Neuronal stem cell (in vitro differentiated cells): ENCODE data around the gene PDE10A.

Source experiments
- DNase-seq: peaks from one replicate; pipeline ENCODE4 v3.0.0-alpha.2; 2013; ENCODE audit warnings: low spot score
- H2AFZ ChIP-seq: one replicate; pipeline ENCODE4 v1.6.1; 2013; ENCODE audit warnings: mild to moderate bottlenecking, low read length, inconsistent platforms
- H2AK5ac ChIP-seq: 2 replicates; pipeline ENCODE4 v1.6.1; 2013; ENCODE audit warnings: low read depth, mild to moderate bottlenecking, inconsistent platforms, low read length, moderate library complexity, mixed read lengths
- H2BK120ac ChIP-seq: 2 replicates; pipeline ENCODE4 v1.6.1; 2013; ENCODE audit warnings: low read depth, mild to moderate bottlenecking, inconsistent platforms, low read length, moderate library complexity, mixed read lengths
- H2BK12ac ChIP-seq: one replicate; pipeline ENCODE4 v1.6.1; 2013; ENCODE audit warnings: low read length, inconsistent platforms
- H2BK15ac ChIP-seq: 2 replicates; pipeline ENCODE4 v1.6.1; 2013; ENCODE audit warnings: mild to moderate bottlenecking, low read length, inconsistent platforms, mixed read lengths
- H2BK5ac ChIP-seq: one replicate; pipeline ENCODE4 v1.6.1; 2013; ENCODE audit warnings: inconsistent platforms, mild to moderate bottlenecking, low read length, moderate library complexity
- H3K14ac ChIP-seq: one replicate; pipeline ENCODE4 v1.6.1; 2013; ENCODE audit warnings: low read length, inconsistent platforms
- H3K18ac ChIP-seq: 2 replicates; pipeline ENCODE4 v1.6.1; 2013; ENCODE audit warnings: low read length, inconsistent platforms
- H3K23ac ChIP-seq: 2 replicates; pipeline ENCODE4 v1.6.1; 2013; ENCODE audit warnings: low read depth, mild to moderate bottlenecking, mixed read lengths, low read length, inconsistent platforms; ENCODE audit not compliant: poor library complexity
- H3K27ac ChIP-seq: replicated peaks from 3 replicates; pipeline ENCODE4 v1.5.1; 2013; ENCODE audit warnings: low read length, inconsistent platforms
- H3K27me3 ChIP-seq, 3 experiments: 2 replicates each; pipeline ENCODE4 v1.6.1; 2013; ENCODE audit warnings: low read length in 3 of 3, mild to moderate bottlenecking in 2 of 3, inconsistent platforms in 1 of 3, low read depth in 1 of 3, mixed read lengths in 1 of 3, moderate library complexity in 1 of 3; ENCODE audit not compliant: control insufficient read depth in 3 of 3, insufficient read depth in 3 of 3
- H3K36me3 ChIP-seq, 2 donors: replicated peaks in 1 of 2; 2 replicates each; pipeline ENCODE4 v1.6.1; 2013; ENCODE audit warnings: low read length in 2 of 2; ENCODE audit not compliant: control insufficient read depth in 2 of 2, insufficient read depth in 2 of 2
- H3K4ac ChIP-seq: 2 replicates; pipeline ENCODE4 v1.6.1; 2013; ENCODE audit warnings: inconsistent platforms, mild to moderate bottlenecking, low read length, moderate library complexity
- H3K4me1 ChIP-seq, 2 donors: 1 replicate in 1 of 2; 2 replicates in 1 of 2; pipeline ENCODE4 v1.6.1; 2013; ENCODE audit warnings: low read length in 2 of 2, low read depth in 1 of 2; ENCODE audit not compliant: control insufficient read depth in 2 of 2, insufficient read depth in 1 of 2
- H3K4me2 ChIP-seq: one replicate; pipeline ENCODE4 v1.6.1; 2013; ENCODE audit warnings: mild to moderate bottlenecking, low read length, inconsistent platforms; ENCODE audit not compliant: insufficient read depth, poor library complexity, severe bottlenecking
- H3K4me3 ChIP-seq, 2 donors: 2 replicates each; pipeline ENCODE4 v1.5.1; 2013; ENCODE audit warnings: low read length in 2 of 2, mild to moderate bottlenecking in 2 of 2, inconsistent platforms in 1 of 2, moderate library complexity in 1 of 2
- H3K79me1 ChIP-seq: one replicate; pipeline ENCODE4 v1.6.1; 2013; ENCODE audit warnings: low read depth, mild to moderate bottlenecking, inconsistent platforms, low read length, moderate library complexity
- H3K9ac ChIP-seq: one replicate; pipeline ENCODE4 v1.6.1; 2013; ENCODE audit warnings: mild to moderate bottlenecking, low read depth, low read length, inconsistent platforms; ENCODE audit not compliant: poor library complexity
- H3K9me3 ChIP-seq, 2 donors: replicated peaks in 1 of 2; 2 replicates each; pipeline versions ENCODE3 to v1.6.1; 2013; ENCODE audit warnings: low read length in 2 of 2, mild to moderate bottlenecking in 2 of 2, inconsistent platforms in 1 of 2, low read depth in 1 of 2, mixed read lengths in 1 of 2, moderate library complexity in 1 of 2; ENCODE audit not compliant: control insufficient read depth in 2 of 2, insufficient read depth in 1 of 2
- H4K8ac ChIP-seq: one replicate; pipeline ENCODE4 v1.6.1; 2013; ENCODE audit warnings: low read depth, mild to moderate bottlenecking, inconsistent platforms, low read length, moderate library complexity
- H4K91ac ChIP-seq: one replicate; pipeline ENCODE4 v1.6.1; 2013; ENCODE audit warnings: low read length, low read depth, mild to moderate bottlenecking, inconsistent platforms; ENCODE audit not compliant: poor library complexity
- WGBS, 2 donors: extraction: QIAGEN DNeasy Blood & Tissue Kit; methylation state at CpG; one replicate each; pipeline ENCODE4 v1.1.7; 2013; ENCODE audit warnings: missing lambda C conversion rate in 2 of 2, mixed read lengths in 1 of 2; ENCODE audit not compliant: insufficient read length in 2 of 2, insufficient replicate concordance in 1 of 2; ENCODE audit errors: extremely low coverage in 2 of 2; 5-methylcytosine and 5-hydroxymethylcytosine counted together

PDE10A gene

GRCh38 chr6:165580136-165580535 is 82.9 kb downstream of the PDE10A start:
- no peaks in the 10 kb centered on the region for H3K36me3 ChIP-seq
- H2BK5ac ChIP-seq, result no peak overlapping the region
- H3K4me1 ChIP-seq, result peaks cover 4 to 15% of the 10 kb centered on the region in 2 donors
- H3K4me3 ChIP-seq, result no peak overlapping the region
- no peak for DNase-seq
- no peak overlapping the region for H3K27ac ChIP-seq
- H3K9ac ChIP-seq, result no peak overlapping the region
- no peak overlapping the region for H4K91ac ChIP-seq
- H3K9me3 ChIP-seq, result peaks cover 5 to 7% of the 10 kb centered on the region in 2 donors
- H2AK5ac ChIP-seq, result no peak overlapping the region
- no peak overlapping the region for H3K4ac ChIP-seq
- no peak overlapping the region for H2AFZ ChIP-seq
- H2BK15ac ChIP-seq, result no peak overlapping the region
- H3K79me1 ChIP-seq, result peaks cover 6% of the 10 kb centered on the region
- WGBS, 2 donors, result 100% methylated on average over 1 of the region's 3 CpGs; no CpG with 5 or more reads in 1 of the 2 donors
- no peak overlapping the region for H2BK12ac ChIP-seq
- H4K8ac ChIP-seq, result no peak overlapping the region
- no peak overlapping the region for H3K18ac ChIP-seq
- no peak overlapping the region for H3K23ac ChIP-seq
- no peaks in the 10 kb centered on the region for H3K27me3 ChIP-seq
- H3K4me2 ChIP-seq, result no peak overlapping the region
- H3K14ac ChIP-seq, result no peak overlapping the region
- H2BK120ac ChIP-seq, result no peak overlapping the region

GRCh38 chr6:165579151-165579550 is 83.9 kb downstream of the PDE10A start:
- H2AK5ac ChIP-seq, result no peak overlapping the region
- H2AFZ ChIP-seq, result no peak overlapping the region
- H2BK5ac ChIP-seq, result no peak overlapping the region
- H3K4me1 ChIP-seq, result peaks cover 7 to 13% of the 10 kb centered on the region in 2 donors
- no peak for DNase-seq
- H2BK15ac ChIP-seq, result no peak overlapping the region
- no peak overlapping the region for H3K4me2 ChIP-seq
- H4K91ac ChIP-seq, result no peak overlapping the region
- peaks cover 6% of the 10 kb centered on the region for H3K79me1 ChIP-seq
- no peak overlapping the region for H3K27ac ChIP-seq
- H3K9me3 ChIP-seq, result peaks cover 3 to 7% of the 10 kb centered on the region in 2 donors
- no peak overlapping the region for H3K14ac ChIP-seq
- H3K9ac ChIP-seq, result no peak overlapping the region
- no peak overlapping the region for H2BK12ac ChIP-seq
- H3K36me3 ChIP-seq, result no peaks in the 10 kb centered on the region
- H3K18ac ChIP-seq, result no peak overlapping the region
- no peak overlapping the region for H3K23ac ChIP-seq
- no peak overlapping the region for H4K8ac ChIP-seq
- no peak overlapping the region for H2BK120ac ChIP-seq
- no peak overlapping the region for H3K4ac ChIP-seq
- no peak overlapping the region for H3K4me3 ChIP-seq
- H3K27me3 ChIP-seq, result no peaks in the 10 kb centered on the region

GRCh38 chr6:165577556-165577955 is 85.5 kb downstream of the PDE10A start:
- H2BK5ac ChIP-seq, result no peak overlapping the region
- peaks cover 7% of the 10 kb centered on the region in 2 donors for H3K4me1 ChIP-seq
- H4K8ac ChIP-seq, result no peak overlapping the region
- no peak overlapping the region for H2BK15ac ChIP-seq
- peaks cover 3 to 7% of the 10 kb centered on the region in 2 donors for H3K9me3 ChIP-seq
- peaks cover 4% of the 10 kb centered on the region for H3K79me1 ChIP-seq
- H3K18ac ChIP-seq, result peak overlapping the region; percentile 13
- peak overlapping the region in 1 of 2 donors; percentile 39 for H3K4me3 ChIP-seq
- H2AFZ ChIP-seq, result no peak overlapping the region
- H2AK5ac ChIP-seq, result no peak overlapping the region
- peak overlapping the region; percentile 5 for H2BK12ac ChIP-seq
- H3K27ac ChIP-seq, result no peak overlapping the region
- no peak overlapping the region for H3K4ac ChIP-seq
- peak overlapping the region; percentile 23 for H3K14ac ChIP-seq
- no peak overlapping the region for H4K91ac ChIP-seq
- H3K4me2 ChIP-seq, result no peak overlapping the region
- H3K36me3 ChIP-seq, result no peaks in the 10 kb centered on the region
- H3K23ac ChIP-seq, result no peak overlapping the region
- no peak for DNase-seq
- H2BK120ac ChIP-seq, result no peak overlapping the region
- H3K9ac ChIP-seq, result no peak overlapping the region
- no CpG with 5 or more reads among the region's 13 CpGs for WGBS, 2 donors
- no peaks in the 10 kb centered on the region for H3K27me3 ChIP-seq

DNA sequence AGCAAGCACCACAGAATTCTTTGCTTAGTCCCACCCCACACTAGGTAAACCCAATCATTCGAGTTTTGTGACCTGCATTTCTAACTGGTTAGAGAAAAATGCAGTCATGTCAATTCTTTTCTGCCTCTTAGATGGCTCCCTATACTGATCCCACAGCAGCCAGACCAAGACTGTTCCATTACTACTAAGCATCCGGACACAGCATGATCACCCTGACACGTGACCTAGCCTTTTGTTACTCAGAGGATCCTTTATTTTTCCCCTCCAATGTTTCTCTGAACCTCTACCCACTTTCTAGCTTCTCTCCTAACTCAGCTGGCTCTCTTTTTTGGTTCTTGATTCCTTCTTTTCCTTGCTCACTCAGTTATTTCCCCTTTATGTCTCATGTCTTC is 87.9 kb downstream of the PDE10A start:
- H2AFZ ChIP-seq, result no peak overlapping the region
- no peak overlapping the region for H3K4me3 ChIP-seq
- H2BK15ac ChIP-seq, result no peak overlapping the region
- no peak overlapping the region for H2BK12ac ChIP-seq
- H2AK5ac ChIP-seq, result no peak overlapping the region
- H3K79me1 ChIP-seq, result peaks cover 4% of the 10 kb centered on the region
- no peaks in the 10 kb centered on the region for H3K36me3 ChIP-seq
- H3K9ac ChIP-seq, result no peak overlapping the region
- H3K23ac ChIP-seq, result no peak overlapping the region
- H3K27me3 ChIP-seq, result no peaks in the 10 kb centered on the region
- H2BK5ac ChIP-seq, result no peak overlapping the region
- H3K4me1 ChIP-seq, result peaks cover 7% of the 10 kb centered on the region in 2 donors
- no peak overlapping the region for H3K4me2 ChIP-seq
- H3K27ac ChIP-seq, result no peak overlapping the region
- no CpG with 5 or more reads among the region's 3 CpGs for WGBS, 2 donors
- peaks cover 4 to 9% of the 10 kb centered on the region in 2 donors for H3K9me3 ChIP-seq
- no peak for DNase-seq
- no peak overlapping the region for H2BK120ac ChIP-seq
- no peak overlapping the region for H3K4ac ChIP-seq
- H3K18ac ChIP-seq, result no peak overlapping the region
- H3K14ac ChIP-seq, result no peak overlapping the region
- H4K91ac ChIP-seq, result no peak overlapping the region
- no peak overlapping the region for H4K8ac ChIP-seq
